SK-N-SH treated with all-trans-retinoic acid at 6 μM for 48 hours (cell line): ENCODE measurements around the gene SPEN.

Experiments used
- ATAC-seq: fragments of 200-7000 bp; cut with Tn5 transposase; 3 replicates; pipeline ENCODE4 v1.9.1; 2020; ENCODE audit warnings: mild to moderate bottlenecking, moderate library complexity
- BACH2 ChIP-seq: fragments of 250-450 bp; sonication (Bioruptor Pico); IDR thresholded peaks from 2 replicates; pipeline ENCODE4 v1.9.0; 2021; ENCODE audit warnings: mild to moderate bottlenecking, borderline replicate concordance
- CSDC2 ChIP-seq: fragments of 250-450 bp; sonication (Bioruptor Pico); IDR thresholded peaks from 2 replicates; pipeline ENCODE4 v1.5.0; 2020; ENCODE audit warnings: mild to moderate bottlenecking, moderate library complexity
- ESRRG ChIP-seq: fragments of 250-450 bp; sonication (Bioruptor Pico); IDR thresholded peaks from 2 replicates; pipeline ENCODE4 v1.6.1; 2021; ENCODE audit warnings: mild to moderate bottlenecking
- GLIS3 ChIP-seq: fragments of 250-450 bp; sonication (Bioruptor Pico); IDR thresholded peaks from 2 replicates; pipeline ENCODE4 v1.5.0; 2020; ENCODE audit warnings: mild to moderate bottlenecking, moderate library complexity
- ISL1 ChIP-seq: fragments of 250-450 bp; sonication (Bioruptor Pico); IDR thresholded peaks from 2 replicates; pipeline ENCODE4 v2.1.2; 2022; ENCODE audit warnings: mild to moderate bottlenecking, moderate library complexity
- OSR1 ChIP-seq: fragments of 250-450 bp; sonication (Bioruptor Pico); IDR thresholded peaks from 2 replicates; pipeline ENCODE4 v1.8.0; 2022; ENCODE audit warnings: moderate library complexity, mild to moderate bottlenecking, inconsistent platforms
- PPARA ChIP-seq: fragments of 250-450 bp; sonication (Bioruptor Pico); IDR thresholded peaks from 2 replicates; pipeline ENCODE4 v1.5.0; 2020; ENCODE audit warnings: mild to moderate bottlenecking, borderline replicate concordance
- RARB ChIP-seq: fragments of 250-450 bp; sonication (Bioruptor Pico); IDR thresholded peaks from 2 replicates; pipeline ENCODE4 v1.8.0; 2021; ENCODE audit warnings: mild to moderate bottlenecking, moderate library complexity
- TCF4 ChIP-seq: fragments of 250-450 bp; sonication (Bioruptor Pico); IDR thresholded peaks from 2 replicates; pipeline ENCODE4 v1.8.0; 2021; ENCODE audit warnings: mild to moderate bottlenecking, moderate library complexity, borderline replicate concordance
- ZC3H10 ChIP-seq: fragments of 250-450 bp; sonication (Bioruptor Pico); IDR thresholded peaks from 2 replicates; pipeline ENCODE4 v1.5.1; 2021; ENCODE audit warnings: mild to moderate bottlenecking, moderate library complexity
- ZFP3 ChIP-seq: fragments of 250-450 bp; sonication (Bioruptor Pico); IDR thresholded peaks from 2 replicates; pipeline ENCODE4 v1.5.0; 2020; ENCODE audit warnings: mild to moderate bottlenecking, moderate library complexity
- ZFP30 ChIP-seq: fragments of 450-650 bp; formaldehyde crosslinking; IDR thresholded peaks from 2 replicates; pipeline ENCODE4 v1.5.0; 2022; ENCODE audit warnings: mild to moderate bottlenecking, moderate library complexity
- ZNF565 ChIP-seq: fragments of 450-650 bp; formaldehyde crosslinking; conservative IDR thresholded peaks from 2 replicates; pipeline ENCODE4 v1.5.0; 2020; ENCODE audit warnings: low read depth, mild to moderate bottlenecking, moderate library complexity
- ZNF8 ChIP-seq: fragments of 450-650 bp; formaldehyde crosslinking; IDR thresholded peaks from 2 replicates; pipeline ENCODE4 v1.5.0; 2020; ENCODE audit warnings: mild to moderate bottlenecking, moderate library complexity
- TF ChIP-seq, protein P1 (sequence below): fragments of 250-450 bp; sonication (Bioruptor Pico); IDR thresholded peaks from 2 replicates; pipeline ENCODE4 v1.5.0; 2020; ENCODE audit warnings: mild to moderate bottlenecking, moderate library complexity
- TF ChIP-seq, protein P2 (sequence below): fragments of 250-450 bp; sonication (Bioruptor Pico); IDR thresholded peaks from 2 replicates; pipeline ENCODE4 v1.8.0; 2021; ENCODE audit warnings: low read depth, mild to moderate bottlenecking, moderate library complexity, borderline replicate concordance
- TF ChIP-seq, protein P3 (sequence below): fragments of 250-450 bp; sonication (Bioruptor Pico); IDR thresholded peaks from 2 replicates; pipeline ENCODE4 v1.5.1; 2020; ENCODE audit warnings: low read depth, mild to moderate bottlenecking, moderate library complexity
- TF ChIP-seq, protein P4 (sequence below): fragments of 250-450 bp; sonication (Bioruptor Pico); IDR thresholded peaks from 2 replicates; pipeline ENCODE4 v1.8.0; 2020; ENCODE audit warnings: mild to moderate bottlenecking, moderate library complexity, borderline replicate concordance

The SPEN gene

DNA sequence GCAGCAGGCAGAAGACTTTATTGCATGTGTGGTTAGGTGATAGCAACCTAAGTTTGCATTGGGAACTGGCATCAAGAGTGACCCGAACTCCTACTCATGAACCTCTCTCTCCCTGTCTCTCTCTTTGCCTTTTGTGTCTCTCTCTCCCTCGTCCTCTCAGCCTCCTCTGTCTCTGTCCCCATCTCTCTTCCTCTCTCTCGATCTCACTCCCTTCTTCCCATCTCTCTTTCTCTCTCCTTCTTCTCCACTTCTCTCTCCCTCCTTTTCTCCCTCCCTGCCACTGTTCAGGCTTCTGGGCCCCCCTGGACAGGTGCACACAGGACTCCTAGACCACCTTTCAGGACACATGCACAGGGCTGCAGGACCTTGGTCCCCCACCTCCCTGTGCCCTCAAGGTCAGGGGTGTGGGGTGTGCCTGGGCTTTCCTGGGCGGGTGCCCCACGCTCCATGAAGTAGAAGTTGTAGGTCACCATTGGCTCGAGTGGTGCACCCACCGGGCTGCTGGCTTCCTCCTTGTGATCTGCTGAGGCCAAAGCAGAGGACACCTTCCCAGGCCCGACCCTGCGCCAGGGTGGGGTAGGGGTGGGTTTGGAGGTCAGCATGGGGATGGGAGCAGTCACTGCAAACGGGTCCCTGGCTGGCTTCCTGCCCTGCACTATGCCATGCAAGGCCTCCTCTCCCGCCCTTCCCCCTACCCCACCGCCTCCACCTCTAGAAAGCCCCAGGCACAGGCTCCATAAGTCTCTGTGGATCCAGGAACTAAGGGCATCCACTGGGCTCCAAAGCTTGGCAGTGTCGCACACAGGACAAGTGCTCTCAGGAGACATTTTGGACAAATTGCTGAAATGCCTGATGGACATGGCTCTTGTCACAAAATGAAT, 141.6 kb downstream of the SPEN start:
- ATAC-seq: no peak
- TF ChIP-seq CSDC2 (CRISPR knock-in tag) (no peak), OSR1 (CRISPR knock-in tag) (no peak), BACH2 (no peak)

DNA sequence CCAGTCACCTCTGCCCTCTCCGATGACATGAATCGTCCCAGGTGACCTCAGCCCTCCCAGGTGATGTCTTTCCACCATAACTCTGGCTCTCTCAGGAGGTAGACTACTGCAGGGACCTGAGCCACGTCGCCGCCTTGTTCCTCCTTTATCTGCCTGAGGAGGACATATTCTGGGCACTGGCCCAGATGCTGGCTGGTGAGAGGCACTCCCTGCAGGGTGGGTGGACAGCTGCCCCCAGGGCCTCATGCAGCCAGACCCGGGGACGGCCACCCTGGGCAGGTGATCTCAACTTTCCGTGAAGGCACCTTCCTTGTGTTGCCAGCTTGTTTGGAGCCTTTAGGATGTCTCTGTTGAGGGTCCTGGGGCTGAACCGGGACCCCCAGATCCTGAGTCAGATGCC, 142.3 kb downstream of the SPEN start:
- no peak for ATAC-seq
- TF ChIP-seq ZFP3 (no peak), ZC3H10 (no peak), ZFP30 (CRISPR knock-in tag) (no peak), BACH2 (no peak), ISL1 (no peak), CSDC2 (CRISPR knock-in tag) (no peak), ZNF565 (no peak), OSR1 (CRISPR knock-in tag) (no peak), TCF4 (CRISPR knock-in tag) (no peak), ZNF8 (CRISPR knock-in tag) (no peak), PPARA (CRISPR knock-in tag) (no peak), RARB (CRISPR knock-in tag) (no peak), GLIS3 (CRISPR knock-in tag) (no peak), ESRRG (CRISPR knock-in tag) (no peak)
- TF ChIP-seq, protein P1, sequence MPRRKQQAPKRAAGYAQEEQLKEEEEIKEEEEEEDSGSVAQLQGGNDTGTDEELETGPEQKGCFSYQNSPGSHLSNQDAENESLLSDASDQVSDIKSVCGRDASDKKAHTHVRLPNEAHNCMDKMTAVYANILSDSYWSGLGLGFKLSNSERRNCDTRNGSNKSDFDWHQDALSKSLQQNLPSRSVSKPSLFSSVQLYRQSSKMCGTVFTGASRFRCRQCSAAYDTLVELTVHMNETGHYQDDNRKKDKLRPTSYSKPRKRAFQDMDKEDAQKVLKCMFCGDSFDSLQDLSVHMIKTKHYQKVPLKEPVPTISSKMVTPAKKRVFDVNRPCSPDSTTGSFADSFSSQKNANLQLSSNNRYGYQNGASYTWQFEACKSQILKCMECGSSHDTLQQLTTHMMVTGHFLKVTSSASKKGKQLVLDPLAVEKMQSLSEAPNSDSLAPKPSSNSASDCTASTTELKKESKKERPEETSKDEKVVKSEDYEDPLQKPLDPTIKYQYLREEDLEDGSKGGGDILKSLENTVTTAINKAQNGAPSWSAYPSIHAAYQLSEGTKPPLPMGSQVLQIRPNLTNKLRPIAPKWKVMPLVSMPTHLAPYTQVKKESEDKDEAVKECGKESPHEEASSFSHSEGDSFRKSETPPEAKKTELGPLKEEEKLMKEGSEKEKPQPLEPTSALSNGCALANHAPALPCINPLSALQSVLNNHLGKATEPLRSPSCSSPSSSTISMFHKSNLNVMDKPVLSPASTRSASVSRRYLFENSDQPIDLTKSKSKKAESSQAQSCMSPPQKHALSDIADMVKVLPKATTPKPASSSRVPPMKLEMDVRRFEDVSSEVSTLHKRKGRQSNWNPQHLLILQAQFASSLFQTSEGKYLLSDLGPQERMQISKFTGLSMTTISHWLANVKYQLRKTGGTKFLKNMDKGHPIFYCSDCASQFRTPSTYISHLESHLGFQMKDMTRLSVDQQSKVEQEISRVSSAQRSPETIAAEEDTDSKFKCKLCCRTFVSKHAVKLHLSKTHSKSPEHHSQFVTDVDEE (CRISPR knock-in tag): no peak
- TF ChIP-seq, protein P2, sequence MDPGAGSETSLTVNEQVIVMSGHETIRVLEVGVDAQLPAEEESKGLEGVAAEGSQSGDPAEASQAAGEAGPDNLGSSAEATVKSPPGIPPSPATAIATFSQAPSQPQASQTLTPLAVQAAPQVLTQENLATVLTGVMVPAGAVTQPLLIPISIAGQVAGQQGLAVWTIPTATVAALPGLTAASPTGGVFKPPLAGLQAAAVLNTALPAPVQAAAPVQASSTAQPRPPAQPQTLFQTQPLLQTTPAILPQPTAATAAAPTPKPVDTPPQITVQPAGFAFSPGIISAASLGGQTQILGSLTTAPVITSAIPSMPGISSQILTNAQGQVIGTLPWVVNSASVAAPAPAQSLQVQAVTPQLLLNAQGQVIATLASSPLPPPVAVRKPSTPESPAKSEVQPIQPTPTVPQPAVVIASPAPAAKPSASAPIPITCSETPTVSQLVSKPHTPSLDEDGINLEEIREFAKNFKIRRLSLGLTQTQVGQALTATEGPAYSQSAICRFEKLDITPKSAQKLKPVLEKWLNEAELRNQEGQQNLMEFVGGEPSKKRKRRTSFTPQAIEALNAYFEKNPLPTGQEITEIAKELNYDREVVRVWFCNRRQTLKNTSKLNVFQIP (CRISPR knock-in tag): no peak
- TF ChIP-seq, protein P3, sequence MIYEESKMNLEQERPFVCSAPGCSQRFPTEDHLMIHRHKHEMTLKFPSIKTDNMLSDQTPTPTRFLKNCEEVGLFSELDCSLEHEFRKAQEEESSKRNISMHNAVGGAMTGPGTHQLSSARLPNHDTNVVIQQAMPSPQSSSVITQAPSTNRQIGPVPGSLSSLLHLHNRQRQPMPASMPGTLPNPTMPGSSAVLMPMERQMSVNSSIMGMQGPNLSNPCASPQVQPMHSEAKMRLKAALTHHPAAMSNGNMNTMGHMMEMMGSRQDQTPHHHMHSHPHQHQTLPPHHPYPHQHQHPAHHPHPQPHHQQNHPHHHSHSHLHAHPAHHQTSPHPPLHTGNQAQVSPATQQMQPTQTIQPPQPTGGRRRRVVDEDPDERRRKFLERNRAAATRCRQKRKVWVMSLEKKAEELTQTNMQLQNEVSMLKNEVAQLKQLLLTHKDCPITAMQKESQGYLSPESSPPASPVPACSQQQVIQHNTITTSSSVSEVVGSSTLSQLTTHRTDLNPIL: no peak
- TF ChIP-seq, protein P4, sequence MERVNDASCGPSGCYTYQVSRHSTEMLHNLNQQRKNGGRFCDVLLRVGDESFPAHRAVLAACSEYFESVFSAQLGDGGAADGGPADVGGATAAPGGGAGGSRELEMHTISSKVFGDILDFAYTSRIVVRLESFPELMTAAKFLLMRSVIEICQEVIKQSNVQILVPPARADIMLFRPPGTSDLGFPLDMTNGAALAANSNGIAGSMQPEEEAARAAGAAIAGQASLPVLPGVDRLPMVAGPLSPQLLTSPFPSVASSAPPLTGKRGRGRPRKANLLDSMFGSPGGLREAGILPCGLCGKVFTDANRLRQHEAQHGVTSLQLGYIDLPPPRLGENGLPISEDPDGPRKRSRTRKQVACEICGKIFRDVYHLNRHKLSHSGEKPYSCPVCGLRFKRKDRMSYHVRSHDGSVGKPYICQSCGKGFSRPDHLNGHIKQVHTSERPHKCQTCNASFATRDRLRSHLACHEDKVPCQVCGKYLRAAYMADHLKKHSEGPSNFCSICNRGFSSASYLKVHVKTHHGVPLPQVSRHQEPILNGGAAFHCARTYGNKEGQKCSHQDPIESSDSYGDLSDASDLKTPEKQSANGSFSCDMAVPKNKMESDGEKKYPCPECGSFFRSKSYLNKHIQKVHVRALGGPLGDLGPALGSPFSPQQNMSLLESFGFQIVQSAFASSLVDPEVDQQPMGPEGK (CRISPR knock-in tag): no peak
